HPDE6-E6E7 (cell line): ENCODE results near the gene WDR77.

Experiments used
- DNase-seq: peaks from one replicate; pipeline ENCODE4 v3.0.0; 2011; ENCODE audit warnings: missing footprints; ENCODE audit errors: extremely low spot score

Gene WDR77

GRCh38 chr1:111439461-111440351 is 9.3 kb downstream of the WDR77 start:
- DNase-seq: no peak

GRCh38 chr1:111436726-111437125 is 12.3 kb downstream of the WDR77 start:
- no peak for DNase-seq

- no peak for DNase-seq
Measured at GRCh38 chr1:111424281-111424680, 24.8 kb downstream of the WDR77 start.

- DNase-seq: peak; percentile 31
Measured at GRCh38 chr1:111422546-111423391, 26.3 kb downstream of the WDR77 start.

GRCh38 chr1:111420377-111420776 is 28.7 kb downstream of the WDR77 start:
- DNase-seq: no peak

GRCh38 chr1:111419037-111419436 is 30.0 kb downstream of the WDR77 start:
- DNase-seq: no peak

GRCh38 chr1:111417755-111418154 is 31.3 kb downstream of the WDR77 start:
- DNase-seq: no peak

- DNase-seq: no peak
Measured at GRCh38 chr1:111415461-111415860, 33.6 kb downstream of the WDR77 start.

GRCh38 chr1:111414756-111415155 is 34.3 kb downstream of the WDR77 start:
- no peak for DNase-seq

GRCh38 chr1:111412839-111413238 is 36.2 kb downstream of the WDR77 start:
- no peak for DNase-seq

GRCh38 chr1:111407301-111407700 is 41.8 kb downstream of the WDR77 start:
- no peak for DNase-seq

- DNase-seq: no peak
Measured at GRCh38 chr1:111406321-111406768, 42.7 kb downstream of the WDR77 start.

GRCh38 chr1:111404588-111404987 is 44.5 kb downstream of the WDR77 start:
- no peak for DNase-seq

- no peak for DNase-seq
Measured at GRCh38 chr1:111402083-111402482, 47.0 kb downstream of the WDR77 start.

- DNase-seq: peak; percentile 28
Measured at GRCh38 chr1:111399792-111400610, 49.1 kb downstream of the WDR77 start.

GRCh38 chr1:111392460-111392945 is 56.6 kb downstream of the WDR77 start:
- DNase-seq: no peak

GRCh38 chr1:111392042-111392441 is 57.0 kb downstream of the WDR77 start:
- DNase-seq: no peak
